ENCODE data around the gene GREB1. TPM values are rescaled to one million over a fixed set of nuclear protein-coding genes. Genes with fewer than 3 reads are reported as not detected.

GREB1 gene
- polyA plus RNA-seq, 1 of the 3 experiments (the other 2 are of a cell fraction), result 2.9 TPM

- ChIA-PET POLR2A (no interaction called here), CTCF (interaction anchor here (1.0 kb wide), 1 partner anchor 371 kb away, joined by 3 read pairs; no protein-coding TSS in a partner anchor)
- peaks cover 7% of the 10 kb centered on the region; the same call in 1 of the 2 replicates for H3K9me3 ChIP-seq
Measured at GRCh38 chr2:11503354-11503927, 30.4 kb upstream of the GREB1 start.

GRCh38 chr2:11505652-11506610 is 27.9 kb upstream of the GREB1 start:
- H2AFZ ChIP-seq (ENCODE audit: low read depth), result no peak overlapping the region
- no peaks in the 10 kb centered on the region for H3K27me3 ChIP-seq (ENCODE audit: insufficient read depth)
- no peaks in the 10 kb centered on the region for H4K20me1 ChIP-seq (ENCODE audit: insufficient read depth)
- no peaks in the 10 kb centered on the region for H3F3A ChIP-seq (replicated peaks; ENCODE audit: insufficient read depth)
- H3K36me3 ChIP-seq (replicated peaks in 1 of 2; ENCODE audit: control insufficient read depth in 1 of 2, insufficient read depth in 2 of 2, low read length in 1 of 2), result no peaks in the 10 kb centered on the region
- WGBS (ENCODE audit: low lambda C conversion rate), result 67% methylated on average over 11 of the region's 11 CpGs
- CTCF ChIA-PET, result interaction anchor here (1.1 to 2.6 kb wide), 3 partner anchors 77 to 274 kb away, joined by 4 to 13 read pairs (median 4); no protein-coding TSS in a partner anchor
- no peaks in the 10 kb centered on the region for H3K9me2 ChIP-seq
- POLR2A ChIA-PET, result no interaction called here
- H3K4me2 ChIP-seq, result no peak overlapping the region
- TF ChIP-seq EP300 (IDR thresholded peaks at IDR 0.05; ENCODE audit: borderline replicate concordance in 1 of 2, low read depth in 1 of 2, low read length in 1 of 2) (no peak), MEF2A (IDR thresholded peaks at IDR 0.05; ENCODE audit: borderline replicate concordance, low read depth) (no peak), TCF12 (IDR thresholded peaks at IDR 0.05) (peak; percentile 51; the same call in 1 of the 2 replicates), GATA2 (CRISPR knock-in tag; IDR thresholded peaks at IDR 0.05) (no peak), MAX (IDR thresholded peaks at IDR 0.05; ENCODE audit: low read depth) (peak; percentile 19; the same call in 1 of the 2 replicates), YY1 (IDR thresholded peaks at IDR 0.05; ENCODE audit: low read depth) (no peak), NFIC (IDR thresholded peaks at IDR 0.05; ENCODE audit: borderline replicate concordance) (peak; percentile 46; the same call in 1 of the 2 replicates), ZBTB33 (IDR thresholded peaks at IDR 0.05; ENCODE audit: borderline replicate concordance, low read depth) (no peak)
- H3K4me3 ChIP-seq (ENCODE audit: low read depth in 2 of 2, low read length in 1 of 2), result no peak overlapping the region
- no peak overlapping the region for H3K27ac ChIP-seq (ENCODE audit: low read depth in 2 of 2, low read length in 1 of 2)
- no peak overlapping the region for H3K9ac ChIP-seq
- no peaks in the 10 kb centered on the region for H3K79me2 ChIP-seq (ENCODE audit: insufficient read depth)
- peaks cover 7% of the 10 kb centered on the region; the same call in 1 of the 2 replicates for H3K9me3 ChIP-seq
- DNase-seq, result no peak
- H3K4me1 ChIP-seq (ENCODE audit: control insufficient read depth in 1 of 2, insufficient read depth in 2 of 2, low read depth in 1 of 2, low read length in 1 of 2), result peaks cover 0 to 13% of the 10 kb centered on the region in 2 experiments; a peak in 2 of 4 replicates

More at GRCh38 chr2:11503354-11503927, 30.4 kb upstream of the GREB1 start:
- no peaks in the 10 kb centered on the region for H4K20me1 ChIP-seq (ENCODE audit: insufficient read depth)
- no peak overlapping the region for H3K9ac ChIP-seq
- WGBS (ENCODE audit: low lambda C conversion rate), result 66% methylated on average over 8 of the region's 8 CpGs
- H3K4me3 ChIP-seq (ENCODE audit: low read depth in 2 of 2, low read length in 1 of 2), result no peak overlapping the region
- no peaks in the 10 kb centered on the region for H3K36me3 ChIP-seq (replicated peaks in 1 of 2; ENCODE audit: control insufficient read depth in 1 of 2, insufficient read depth in 2 of 2, low read length in 1 of 2)
- H2AFZ ChIP-seq (ENCODE audit: low read depth), result no peak overlapping the region
- no peaks in the 10 kb centered on the region for H3K9me2 ChIP-seq
- no peak for DNase-seq
- no peak for TF ChIP-seq TCF12 (IDR thresholded peaks at IDR 0.05)
- no peak for TF ChIP-seq FOXJ3 (CRISPR knock-in tag; IDR thresholded peaks at IDR 0.05)
- H3K4me2 ChIP-seq, result no peak overlapping the region
- no peaks in the 10 kb centered on the region for H3K79me2 ChIP-seq (ENCODE audit: insufficient read depth)
- no peaks in the 10 kb centered on the region for H3K27me3 ChIP-seq (ENCODE audit: insufficient read depth)
- no peak overlapping the region for H3K27ac ChIP-seq (ENCODE audit: low read depth in 2 of 2, low read length in 1 of 2)
- H3F3A ChIP-seq (replicated peaks; ENCODE audit: insufficient read depth), result no peaks in the 10 kb centered on the region
- H3K4me1 ChIP-seq (ENCODE audit: control insufficient read depth in 1 of 2, insufficient read depth in 2 of 2, low read depth in 1 of 2, low read length in 1 of 2), result peaks cover 0 to 22% of the 10 kb centered on the region in 2 experiments; a peak in 2 of 4 replicates
